HG03097 (cell line): Measurements from ENCODE around the gene PFKL.
A peak's percentile ranks its signal among the peaks of the same experiment; 100 is the strongest.
"Not testable (repeated sequence)": the region's sequence is repeated elsewhere in the genome, so short reads cannot be mapped to it uniquely, and the experiment has no call there.

Experiments
- ATAC-seq: cut with Tn5 transposase; IDR thresholded peaks from one replicate; pipeline ENCODE4 v1.9.1; 2021; ENCODE audit not compliant: unreplicated experiment, low FRiP score

The PFKL gene

GRCh38 chr21:44293551-44294231, 6.2 kb upstream of the PFKL start:
- no peak for ATAC-seq

- no peak for ATAC-seq
These were observed 5.3 kb upstream of the PFKL start for GRCh38 chr21:44294391-44295162.

GRCh38 chr21:44295163-44295573, 4.7 kb upstream of the PFKL start:
- no peak for ATAC-seq

GRCh38 chr21:44295646-44296045, 4.2 kb upstream of the PFKL start:
- ATAC-seq = no peak

GRCh38 chr21:44296103-44296519, 3.7 kb upstream of the PFKL start:
- ATAC-seq = no peak

- no peak for ATAC-seq
These were observed 2.9 kb upstream of the PFKL start for GRCh38 chr21:44296916-44297315.

DNA sequence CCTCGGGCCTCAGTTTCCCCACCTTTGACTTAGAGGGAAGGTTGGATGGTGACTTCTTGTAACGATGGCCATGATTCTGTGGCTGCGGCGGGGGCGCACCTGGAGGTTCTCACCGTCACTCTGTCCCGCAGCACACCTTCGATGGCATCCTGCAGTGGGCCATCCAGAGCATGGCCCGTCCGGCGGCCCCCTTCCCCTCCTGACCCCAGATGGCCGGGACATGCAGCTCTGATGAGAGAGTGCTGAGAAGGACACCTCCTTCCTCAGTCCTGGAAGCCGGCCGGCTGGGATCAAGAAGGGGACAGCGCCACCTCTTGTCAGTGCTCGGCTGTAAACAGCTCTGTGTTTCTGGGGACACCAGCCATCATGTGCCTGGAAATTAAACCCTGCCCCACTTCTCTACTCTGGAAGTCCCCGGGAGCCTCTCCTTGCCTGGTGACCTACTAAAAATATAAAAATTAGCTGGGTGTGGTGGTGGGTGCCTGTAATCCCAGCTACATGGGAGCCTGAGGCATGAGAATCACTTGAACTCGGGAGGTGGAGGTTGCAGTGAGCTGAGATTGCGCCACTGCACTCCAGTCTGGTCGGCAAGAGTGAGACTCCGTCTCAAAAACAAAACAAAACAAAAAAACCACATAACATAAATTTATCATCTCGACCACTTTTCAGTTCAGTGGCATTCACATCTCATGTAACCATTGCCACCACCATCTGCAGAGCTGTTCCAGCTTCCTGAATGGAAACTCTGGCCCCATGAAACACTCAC, 2.1 kb upstream of the PFKL start:
- no peak for ATAC-seq

DNA sequence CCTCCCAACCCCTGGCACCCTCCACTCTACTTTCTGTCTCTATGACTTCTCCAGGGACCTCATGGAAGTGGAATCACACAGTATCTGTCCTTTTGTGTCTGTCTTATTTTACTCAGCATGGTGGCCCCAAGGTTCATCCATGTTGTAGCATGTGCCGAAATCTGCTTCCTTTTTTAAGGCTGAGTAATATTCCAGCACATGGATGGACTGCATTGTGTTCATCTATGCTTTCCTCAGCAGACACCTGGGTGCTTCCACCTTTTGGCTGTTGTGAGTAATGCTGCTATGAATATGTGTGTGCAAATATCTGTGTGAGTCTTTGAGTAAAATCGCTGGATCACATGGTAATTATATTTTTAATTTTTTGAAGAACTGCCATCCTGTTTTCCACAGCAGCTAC, 1.6 kb upstream of the PFKL start:
- no peak for ATAC-seq

DNA sequence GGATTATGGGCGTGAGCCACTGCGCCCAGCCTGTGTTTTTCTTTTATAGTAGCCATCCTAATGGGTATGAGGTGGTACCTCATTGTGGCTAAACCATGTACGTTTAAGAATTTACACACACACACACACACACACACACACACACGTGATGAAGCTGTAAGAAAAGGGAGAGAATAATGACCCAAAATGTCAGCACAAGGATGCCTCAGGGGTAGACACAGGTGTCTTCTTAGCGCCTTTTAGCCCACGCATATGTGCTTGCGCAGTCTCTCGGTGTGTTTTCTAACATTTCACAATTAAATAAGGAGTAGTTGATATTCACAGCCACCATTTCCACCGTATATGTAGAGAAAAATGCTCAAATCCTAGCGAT, 782 bp upstream of the PFKL start:
- no peak for ATAC-seq

- ATAC-seq = peak; percentile 20
These were observed 558 bp downstream of the PFKL start for GRCh38 chr21:44300262-44300959.

GRCh38 chr21:44301141-44301540, 1.3 kb downstream of the PFKL start:
- no peak for ATAC-seq

GRCh38 chr21:44301961-44302406, 2.1 kb downstream of the PFKL start:
- ATAC-seq = no peak

DNA sequence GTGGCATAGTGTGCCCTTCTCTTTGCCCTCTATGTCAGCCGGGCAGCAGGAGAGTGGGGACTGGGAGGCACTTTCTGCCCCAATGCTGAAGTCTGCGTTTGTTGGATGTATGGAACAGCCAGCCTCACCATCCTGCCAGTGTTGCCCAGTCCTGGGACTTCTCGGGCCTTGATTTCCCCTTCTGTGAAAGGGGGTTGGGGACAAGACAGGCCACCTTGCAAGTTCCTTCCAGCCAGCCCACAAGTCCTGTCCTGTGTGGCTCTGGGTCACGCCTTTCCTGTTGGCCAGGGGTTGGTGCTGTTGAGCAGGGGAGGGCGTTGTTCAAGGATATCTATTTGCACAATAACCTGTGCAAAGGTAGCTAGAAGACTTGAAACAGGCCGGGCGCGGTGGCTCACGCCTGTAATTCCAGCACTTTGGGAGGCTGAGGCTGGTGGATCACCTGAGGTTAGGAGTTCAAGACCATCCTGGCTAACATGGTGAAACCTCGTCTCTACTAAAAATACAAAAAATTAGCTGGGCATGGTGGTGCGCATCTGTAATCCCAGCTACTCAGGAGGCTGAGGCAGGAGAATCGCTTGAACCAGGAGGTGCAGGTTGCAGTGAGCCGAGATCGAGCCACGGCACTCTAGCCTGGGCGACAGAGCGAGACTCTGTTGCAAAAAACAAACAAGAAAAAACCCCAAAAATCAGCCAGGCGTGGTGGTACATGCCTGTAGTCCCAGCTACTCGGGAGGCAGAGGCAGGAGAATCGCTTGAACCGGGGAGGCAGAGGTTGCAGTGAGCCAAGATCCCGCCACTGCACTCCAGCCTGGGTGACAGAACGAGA, 2.9 kb downstream of the PFKL start:
- ATAC-seq = not testable (repeated sequence)

GRCh38 chr21:44303490-44303981, 3.7 kb downstream of the PFKL start:
- no peak for ATAC-seq

DNA sequence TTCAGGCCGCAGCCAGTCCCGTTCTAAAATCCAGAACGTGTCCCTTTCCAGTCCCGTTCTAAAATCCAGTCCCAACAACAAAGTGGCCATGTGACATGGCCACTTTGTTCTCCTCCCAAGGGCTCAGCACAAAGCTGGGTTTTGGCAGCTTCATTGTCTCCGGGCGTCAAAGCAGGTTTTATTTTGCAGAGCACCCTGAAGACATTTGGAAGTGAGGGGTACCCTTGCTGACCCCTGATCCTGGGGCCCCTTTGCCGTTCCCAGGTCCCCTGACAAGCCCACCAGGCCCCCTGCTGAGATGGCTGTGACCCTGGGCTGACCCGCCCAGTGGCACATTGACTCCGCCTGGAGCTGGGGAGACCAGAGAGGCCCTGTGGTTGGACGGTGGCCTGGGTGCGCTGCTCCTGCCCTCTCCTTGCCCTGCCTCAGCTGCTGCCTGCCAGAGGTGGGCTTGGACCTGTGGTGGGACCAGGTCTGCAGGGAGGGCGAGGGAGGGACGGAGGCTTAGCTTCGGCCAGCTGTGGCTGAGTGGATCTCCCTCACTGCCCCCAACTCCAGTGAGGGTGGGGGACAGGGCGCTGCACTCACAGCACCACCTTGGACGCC, 4.3 kb downstream of the PFKL start:
- ATAC-seq = no peak

DNA sequence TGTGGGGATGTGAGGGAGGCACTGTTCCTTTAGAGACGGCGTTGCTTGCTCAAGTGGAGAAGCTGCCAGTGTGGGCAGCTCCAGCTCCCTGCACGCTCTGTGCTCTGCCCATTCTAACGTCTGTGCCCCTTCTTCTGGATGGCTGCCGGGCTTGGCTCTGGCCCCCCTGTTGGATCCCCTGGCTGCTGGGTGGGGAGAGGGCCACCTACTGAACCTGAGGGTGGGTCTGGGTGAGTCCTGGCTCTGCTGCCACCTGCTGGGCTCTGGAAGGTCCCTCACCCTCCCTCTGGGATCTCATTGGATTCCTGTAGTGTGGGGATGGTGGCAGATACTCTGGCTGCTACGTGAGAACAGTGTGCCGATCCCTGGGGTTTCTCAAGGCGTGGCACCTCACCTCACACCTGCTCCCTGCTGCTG, 5.0 kb downstream of the PFKL start:
- ATAC-seq = no peak

- ATAC-seq = no peak
These were observed 5.8 kb downstream of the PFKL start for GRCh38 chr21:44305691-44306090.

- no peak for ATAC-seq
These were observed 7.3 kb downstream of the PFKL start for GRCh38 chr21:44306936-44307704.
